HG03571 (cell line): ENCODE results near the gene FITM1.

Experiments
- ATAC-seq: cut with Tn5 transposase; IDR thresholded peaks from one replicate; pipeline ENCODE4 v1.9.1; 2021; ENCODE audit not compliant: unreplicated experiment

FITM1 gene

GRCh38 chr14:24179961-24180796, 49.7 kb downstream of the FITM1 start:
- ATAC-seq: no peak

GRCh38 chr14:24181371-24182077, 51.1 kb downstream of the FITM1 start:
- ATAC-seq: no peak
